ENCODE results near the gene CSAD. TPM values are rescaled to one million over a fixed set of nuclear protein-coding genes. Genes with fewer than 3 reads are reported as not detected.

The CSAD gene
- total and polyA plus RNA-seq, 2 experiments from 2014 or later, result 7.2 to 29.4 TPM

DNA sequence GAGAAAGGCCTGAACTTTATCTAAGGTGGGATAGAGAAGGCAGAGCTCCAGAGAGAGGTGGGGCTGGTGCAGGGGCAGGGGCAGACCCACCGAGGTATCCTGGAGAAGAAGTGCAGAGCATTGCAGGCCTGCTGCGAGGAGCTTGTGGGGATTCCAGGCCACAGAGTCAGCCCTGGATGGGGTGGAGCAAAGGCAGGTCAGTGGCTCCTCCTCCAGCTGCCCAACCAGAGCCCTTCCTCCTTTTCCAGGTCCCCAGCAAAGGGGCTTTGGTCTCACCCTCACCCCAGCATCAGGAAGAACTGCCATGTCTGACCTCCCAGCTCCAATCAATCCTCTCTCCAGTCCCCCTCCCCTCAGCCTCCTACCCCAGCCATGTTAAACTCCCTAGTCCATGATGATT, 20.1 kb downstream of the CSAD start:
- no peak for DNase-seq (ENCODE audit: low read depth in 1 of 2, low spot score in 1 of 2)
- Histone ChIP-seq H3K36me3 (no peaks in the 10 kb centered on the region), H3K27ac (no peak overlapping the region), H3K9me3 (ENCODE audit: low read depth) (no peaks in the 10 kb centered on the region), H3K27me3 (no peaks in the 10 kb centered on the region), H3K4me1 (ENCODE audit: low read depth) (no peaks in the 10 kb centered on the region), H3K4me3 (no peak overlapping the region)
- TF ChIP-seq, protein P1, sequence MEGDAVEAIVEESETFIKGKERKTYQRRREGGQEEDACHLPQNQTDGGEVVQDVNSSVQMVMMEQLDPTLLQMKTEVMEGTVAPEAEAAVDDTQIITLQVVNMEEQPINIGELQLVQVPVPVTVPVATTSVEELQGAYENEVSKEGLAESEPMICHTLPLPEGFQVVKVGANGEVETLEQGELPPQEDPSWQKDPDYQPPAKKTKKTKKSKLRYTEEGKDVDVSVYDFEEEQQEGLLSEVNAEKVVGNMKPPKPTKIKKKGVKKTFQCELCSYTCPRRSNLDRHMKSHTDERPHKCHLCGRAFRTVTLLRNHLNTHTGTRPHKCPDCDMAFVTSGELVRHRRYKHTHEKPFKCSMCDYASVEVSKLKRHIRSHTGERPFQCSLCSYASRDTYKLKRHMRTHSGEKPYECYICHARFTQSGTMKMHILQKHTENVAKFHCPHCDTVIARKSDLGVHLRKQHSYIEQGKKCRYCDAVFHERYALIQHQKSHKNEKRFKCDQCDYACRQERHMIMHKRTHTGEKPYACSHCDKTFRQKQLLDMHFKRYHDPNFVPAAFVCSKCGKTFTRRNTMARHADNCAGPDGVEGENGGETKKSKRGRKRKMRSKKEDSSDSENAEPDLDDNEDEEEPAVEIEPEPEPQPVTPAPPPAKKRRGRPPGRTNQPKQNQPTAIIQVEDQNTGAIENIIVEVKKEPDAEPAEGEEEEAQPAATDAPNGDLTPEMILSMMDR (IDR thresholded peaks at IDR 0.05; ENCODE audit: low read depth, low read length), result no peak

DNA sequence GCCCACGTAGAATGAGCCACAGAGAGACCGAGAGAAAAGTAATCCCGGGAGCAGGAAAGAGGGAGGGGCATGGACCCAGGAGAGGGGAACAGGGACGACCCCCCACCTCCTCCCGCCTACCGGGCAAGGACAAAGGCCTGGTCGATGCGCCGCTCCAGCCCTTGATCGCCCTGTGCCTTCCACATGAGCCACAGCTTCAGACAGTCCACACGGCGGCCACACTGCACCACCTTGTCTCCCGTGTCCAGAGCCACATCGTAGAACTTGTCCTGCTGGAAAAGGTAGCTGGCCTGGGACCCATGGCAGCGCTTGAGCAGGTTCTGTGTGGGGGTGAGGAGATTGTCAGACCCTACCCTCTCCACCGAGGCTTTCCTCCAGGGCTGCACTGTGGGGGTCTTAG, 20.7 kb downstream of the CSAD start:
- Histone ChIP-seq H3K27me3 (no peaks in the 10 kb centered on the region), H3K27ac (no peak overlapping the region), H3K9me3 (ENCODE audit: low read depth) (no peaks in the 10 kb centered on the region), H3K4me3 (no peak overlapping the region), H3K36me3 (no peaks in the 10 kb centered on the region), H3K4me1 (ENCODE audit: low read depth) (no peaks in the 10 kb centered on the region)
- DNase-seq (ENCODE audit: low read depth in 1 of 2, low spot score in 1 of 2), result no peak
- TF ChIP-seq, protein P1 (IDR thresholded peaks at IDR 0.05; ENCODE audit: low read depth, low read length), result no peak

DNA sequence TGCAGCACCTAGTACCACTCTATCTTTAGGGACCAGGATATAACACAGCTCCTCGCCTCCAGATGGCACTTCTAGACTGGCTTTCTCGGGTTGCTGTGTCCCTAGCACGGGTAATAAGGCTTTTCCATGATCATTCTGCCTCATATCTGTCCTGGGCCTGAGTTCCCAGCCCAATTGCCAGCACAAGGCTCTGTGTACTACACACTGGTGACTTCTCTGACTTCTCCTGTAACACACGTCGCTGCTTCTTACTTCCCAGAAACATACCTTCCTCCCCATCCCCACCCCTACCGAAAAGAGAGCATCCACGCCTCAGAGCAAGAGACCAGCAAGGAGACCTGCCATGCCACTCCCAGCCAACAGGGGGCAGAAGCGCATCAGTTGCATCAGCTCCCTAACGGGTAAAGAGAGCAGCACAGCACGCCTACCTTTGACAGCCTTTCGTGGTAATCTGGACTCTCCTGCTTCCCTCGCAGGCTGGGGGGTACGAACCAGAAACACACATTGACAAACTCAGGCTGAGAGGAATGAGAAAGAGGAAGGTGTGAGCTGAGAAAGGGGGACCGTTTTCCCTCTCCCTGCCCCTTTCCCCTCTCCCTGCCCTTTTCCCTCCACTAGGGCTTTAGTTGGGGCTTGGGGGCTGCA, 21.4 kb downstream of the CSAD start:
- Histone ChIP-seq H3K36me3 (no peaks in the 10 kb centered on the region), H3K4me3 (no peak overlapping the region)
- TF ChIP-seq, protein P1 (IDR thresholded peaks at IDR 0.05; ENCODE audit: low read depth, low read length), result peak; percentile 100

DNA sequence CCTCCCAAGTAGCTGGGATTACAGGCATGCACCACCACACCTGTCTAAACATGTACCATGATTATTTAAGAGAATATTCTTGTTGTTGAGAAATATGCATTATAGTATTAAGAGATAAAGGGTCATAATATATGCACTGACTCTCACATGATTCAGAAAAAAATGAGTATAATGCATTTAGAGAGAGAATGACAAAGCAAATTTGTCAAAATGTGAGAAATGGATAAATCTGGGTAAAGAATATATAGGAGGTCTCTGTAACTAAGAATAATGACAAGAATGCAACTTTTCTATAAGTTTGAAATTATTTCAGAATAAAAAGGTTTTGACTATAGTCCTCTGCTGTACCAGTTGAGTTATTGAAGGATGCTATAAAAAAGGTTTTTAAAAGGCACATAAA, 28.3 kb downstream of the CSAD start:
- Histone ChIP-seq H3K4me1 (ENCODE audit: low read depth) (no peaks in the 10 kb centered on the region), H3K9me3 (ENCODE audit: low read depth) (no peaks in the 10 kb centered on the region), H3K27me3 (no peaks in the 10 kb centered on the region), H3K4me3 (no peak overlapping the region), H3K27ac (no peak overlapping the region), H3K36me3 (no peaks in the 10 kb centered on the region)
- no peak for DNase-seq (ENCODE audit: low read depth in 1 of 2, low spot score in 1 of 2)
- TF ChIP-seq, protein P1 (IDR thresholded peaks at IDR 0.05; ENCODE audit: low read depth, low read length), result no peak

More for the DNA sequence above, 21.4 kb downstream of the CSAD start:
- no peaks in the 10 kb centered on the region for H3K9me3 ChIP-seq (ENCODE audit: low read depth)
- H3K27me3 ChIP-seq, result no peaks in the 10 kb centered on the region
- DNase-seq (ENCODE audit: low read depth in 1 of 2, low spot score in 1 of 2), result peak; percentile 80 to 86
- peak overlapping the region; percentile 60 for H3K27ac ChIP-seq
- no peaks in the 10 kb centered on the region for H3K4me1 ChIP-seq (ENCODE audit: low read depth)

DNA sequence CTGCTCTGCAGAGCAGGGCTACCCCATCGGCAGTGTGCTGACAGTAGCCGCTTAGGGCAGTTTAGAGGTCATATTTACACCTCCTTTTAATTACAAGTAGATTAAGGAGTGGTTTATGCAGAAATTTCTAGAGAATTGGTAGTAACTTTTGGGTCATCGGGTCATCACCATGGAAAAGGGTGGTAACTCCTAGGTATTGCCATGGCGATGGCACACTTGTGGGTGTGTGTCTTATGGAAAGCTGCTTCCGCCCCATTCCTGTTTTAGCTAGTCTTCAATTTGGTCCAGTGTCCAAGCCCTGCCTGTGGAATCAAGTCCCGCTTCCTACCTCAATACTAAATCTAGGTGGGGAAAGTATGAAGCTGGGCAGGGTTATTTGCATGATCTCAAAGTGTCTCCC, 29.7 kb downstream of the CSAD start:
- H3K4me3 ChIP-seq, result no peak overlapping the region
- no peaks in the 10 kb centered on the region for H3K9me3 ChIP-seq (ENCODE audit: low read depth)
- no peaks in the 10 kb centered on the region for H3K4me1 ChIP-seq (ENCODE audit: low read depth)
- DNase-seq (ENCODE audit: low read depth in 1 of 2, low spot score in 1 of 2), result no peak
- no peaks in the 10 kb centered on the region for H3K36me3 ChIP-seq
- H3K27me3 ChIP-seq, result no peaks in the 10 kb centered on the region
- TF ChIP-seq, protein P1 (IDR thresholded peaks at IDR 0.05; ENCODE audit: low read depth, low read length), result no peak
- H3K27ac ChIP-seq, result no peak overlapping the region

All from cardiac muscle cell (in vitro differentiated cells and primary cell).